Measurements from ENCODE around the gene TXNL1.
"Not testable (repeated sequence)": the region's sequence is repeated elsewhere in the genome, so short reads cannot be mapped to it uniquely, and the experiment has no call there.

TXNL1 gene

GRCh38 chr18:56661360-56662062 lies 23.1 kb upstream of the TXNL1 start:
- Histone ChIP-seq H3K4me2 (no peak overlapping the region), H4K20me1 (no peaks in the 10 kb centered on the region), H3K36me3 (0 out of 2 replicates have a peak, but pooled peaks cover 5% of the 10 kb centered on the region), H3K4me3 (no peak overlapping the region), H3K4me1 (no peaks in the 10 kb centered on the region), H3K27me3 (no peaks in the 10 kb centered on the region), H3K9me3 (no peaks in the 10 kb centered on the region), H3K27ac (no peak overlapping the region), H3K9ac (no peak overlapping the region)
- TF ChIP-seq Cebpa-rat (IDR thresholded peaks at IDR 0.05): no peak

- 0 out of 2 replicates have a peak, but pooled peaks cover 5% of the 10 kb centered on the region for H3K36me3 ChIP-seq
- no peaks in the 10 kb centered on the region for H3K9me3 ChIP-seq
- H3K27ac ChIP-seq: no peak overlapping the region
- no peaks in the 10 kb centered on the region for H4K20me1 ChIP-seq
- H3K9ac ChIP-seq: no peak overlapping the region
- TF ChIP-seq Cebpa-rat (IDR thresholded peaks at IDR 0.05): no peak
- H3K27me3 ChIP-seq: no peaks in the 10 kb centered on the region
- H3K4me1 ChIP-seq: no peaks in the 10 kb centered on the region
- no peak overlapping the region for H3K4me3 ChIP-seq
- H3K4me2 ChIP-seq: no peak overlapping the region
Measured at GRCh38 chr18:56660655-56661054, 22.3 kb upstream of the TXNL1 start.

GRCh38 chr18:56659111-56659510 lies 20.7 kb upstream of the TXNL1 start:
- H3K4me3 ChIP-seq: no peak overlapping the region
- H3K36me3 ChIP-seq: 0 out of 2 replicates have a peak, but pooled peaks cover 5% of the 10 kb centered on the region
- peaks cover 3% of the 10 kb centered on the region for H3K9me3 ChIP-seq
- H3K27ac ChIP-seq: no peak overlapping the region
- no peak overlapping the region for H3K4me2 ChIP-seq
- H3K27me3 ChIP-seq: no peaks in the 10 kb centered on the region
- no peaks in the 10 kb centered on the region for H4K20me1 ChIP-seq
- peaks cover 5% of the 10 kb centered on the region; the same call in 1 of the 2 replicates for H3K4me1 ChIP-seq
- H3K9ac ChIP-seq: no peak overlapping the region
- TF ChIP-seq Cebpa-rat (IDR thresholded peaks at IDR 0.05): no peak

- H3K9ac ChIP-seq: no peak overlapping the region
- H3K27ac ChIP-seq: no peak overlapping the region
- peaks cover 6% of the 10 kb centered on the region for H3K9me3 ChIP-seq
- H3K36me3 ChIP-seq: 0 out of 2 replicates have a peak, but pooled peaks cover 5% of the 10 kb centered on the region
- peaks cover 6% of the 10 kb centered on the region; the same call in 1 of the 2 replicates for H3K4me1 ChIP-seq
- H4K20me1 ChIP-seq: no peaks in the 10 kb centered on the region
- no peak for TF ChIP-seq Cebpa-rat (IDR thresholded peaks at IDR 0.05)
- H3K4me2 ChIP-seq: no peak overlapping the region
- H3K27me3 ChIP-seq: no peaks in the 10 kb centered on the region
- no peak overlapping the region for H3K4me3 ChIP-seq
Measured at GRCh38 chr18:56658261-56658660, 19.9 kb upstream of the TXNL1 start.

GRCh38 chr18:56654280-56654679 lies 15.9 kb upstream of the TXNL1 start:
- not testable (repeated sequence) for H3K36me3 ChIP-seq, H3K9ac ChIP-seq, H3K9me3 ChIP-seq, H3K27ac ChIP-seq, H4K20me1 ChIP-seq, H3K4me2 ChIP-seq, H3K4me3 ChIP-seq, H3K27me3 ChIP-seq
- H3K4me1 ChIP-seq: peaks cover 33% of the 10 kb centered on the region

GRCh38 chr18:56652802-56653201 lies 14.4 kb upstream of the TXNL1 start:
- Histone ChIP-seq H3K4me2 (peak overlapping the region; percentile 96), H3K9ac (no peak overlapping the region)

GRCh38 chr18:56651771-56652092 lies 13.3 kb upstream of the TXNL1 start:
- no peaks in the 10 kb centered on the region for H4K20me1 ChIP-seq
- peak overlapping the region; percentile 78 for H3K4me3 ChIP-seq
- no peaks in the 10 kb centered on the region for H3K36me3 ChIP-seq
- H3K4me2 ChIP-seq: peak overlapping the region; percentile 96
- H3K9me3 ChIP-seq: peaks cover 6% of the 10 kb centered on the region
- peaks cover 33% of the 10 kb centered on the region for H3K4me1 ChIP-seq
- peak overlapping the region; percentile 82 for H3K9ac ChIP-seq
- H3K27ac ChIP-seq: peak overlapping the region; percentile 63
- TF ChIP-seq Cebpa-rat (IDR thresholded peaks at IDR 0.05): no peak
- no peaks in the 10 kb centered on the region for H3K27me3 ChIP-seq

More at GRCh38 chr18:56652802-56653201, 14.4 kb upstream of the TXNL1 start:
- no peaks in the 10 kb centered on the region for H3K36me3 ChIP-seq
- TF ChIP-seq Cebpa-rat (IDR thresholded peaks at IDR 0.05): no peak
- no peaks in the 10 kb centered on the region for H4K20me1 ChIP-seq
- no peak overlapping the region for H3K4me3 ChIP-seq
- H3K27ac ChIP-seq: no peak overlapping the region
- peaks cover 6% of the 10 kb centered on the region for H3K9me3 ChIP-seq
- H3K4me1 ChIP-seq: peaks cover 33% of the 10 kb centered on the region
- no peaks in the 10 kb centered on the region for H3K27me3 ChIP-seq

GRCh38 chr18:56650944-56651770 lies 12.8 kb upstream of the TXNL1 start, which contains the start of gene WDR7:
Gene WDR7, plus strand, starts transcription at chr18:56651359. Its CDS starts 21,157 bp downstream, at chr18:56672516.
- Histone ChIP-seq H3K27me3 (no peaks in the 10 kb centered on the region), H3K4me3 (peak within 1 kb of the TSS; percentile 78), H3K4me1 (peaks cover 33% of the 10 kb centered on the region), H3K36me3 (no peaks in the 10 kb centered on the region), H3K4me2 (peak within 1 kb of the TSS; percentile 96), H4K20me1 (no peaks in the 10 kb centered on the region), H3K27ac (peak within 1 kb of the TSS; percentile 63), H3K9me3 (peaks cover 6% of the 10 kb centered on the region), H3K9ac (peak within 1 kb of the TSS; percentile 82)
- peak; percentile 82 for TF ChIP-seq Cebpa-rat (IDR thresholded peaks at IDR 0.05)

GRCh38 chr18:56649996-56650395 lies 11.6 kb upstream of the TXNL1 start:
- Histone ChIP-seq H3K4me3 (no peak overlapping the region), H3K4me2 (peak overlapping the region; percentile 96; the same call in 1 of the 2 replicates), H4K20me1 (no peaks in the 10 kb centered on the region), H3K4me1 (peaks cover 28% of the 10 kb centered on the region), H3K9me3 (peaks cover 6% of the 10 kb centered on the region), H3K9ac (no peak overlapping the region), H3K27me3 (no peaks in the 10 kb centered on the region), H3K27ac (no peak overlapping the region), H3K36me3 (no peaks in the 10 kb centered on the region)
- no peak for TF ChIP-seq Cebpa-rat (IDR thresholded peaks at IDR 0.05)

Data from BLaER1 (cell line).